ENCODE results near the gene NFXL1.
A peak's percentile ranks its signal among the peaks of the same experiment; 100 is the strongest.

DNA sequence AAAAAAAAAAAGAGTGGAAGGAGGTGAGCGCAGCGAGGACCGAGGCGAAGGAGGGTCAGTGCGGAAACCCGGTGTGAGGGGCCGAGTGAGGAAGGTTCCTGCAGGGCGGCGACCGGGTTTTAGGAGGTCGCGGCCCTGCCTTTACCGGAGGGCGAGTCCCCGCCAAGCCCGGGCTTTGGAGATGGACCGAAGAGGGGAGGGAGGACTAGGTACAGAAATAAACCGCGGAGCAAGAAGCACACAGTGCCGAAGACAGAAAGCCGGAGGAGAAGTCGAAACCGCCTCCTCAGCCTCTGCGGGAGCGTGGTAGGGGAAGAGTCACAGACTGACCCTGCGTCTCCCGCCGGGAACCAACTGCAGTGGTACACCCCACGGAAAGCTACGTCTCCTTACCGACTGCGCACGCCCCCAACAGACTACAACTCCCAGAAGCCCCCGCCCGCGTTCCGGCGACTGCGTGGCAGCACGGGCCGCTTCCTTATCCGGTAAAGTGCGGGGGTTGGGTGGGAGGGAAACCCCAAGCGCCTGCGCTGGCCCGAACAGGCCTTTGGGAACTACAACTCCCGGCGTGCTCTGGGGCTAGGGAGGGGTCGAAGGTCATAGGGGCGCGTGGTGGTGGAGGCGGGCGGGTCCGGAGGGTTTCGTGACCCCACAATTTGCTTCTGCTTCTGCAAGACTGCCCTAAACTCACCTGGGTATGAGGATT is at the start of gene NFXL1:
- TF ChIP-seq CTCF (IDR thresholded peaks at IDR 0.05) (no peak), POLR2A (IDR thresholded peaks at IDR 0.05) (peak in 2 of 4 donors; percentile 82 to 85)
